GM12892 (cell line): ENCODE results near the gene NDUFB2.

Experiments
- POLR2A ChIP-seq: IDR thresholded peaks from 2 replicates; pipeline ENCODE4 v1.6.1; 2011; ENCODE audit warnings: low read depth, low read length, control low read depth
- POLR2AphosphoS5 ChIP-seq: IDR thresholded peaks from 2 replicates; pipeline ENCODE4 v1.6.1; 2011; ENCODE audit warnings: low read depth, low read length, control low read depth
- TAF1 ChIP-seq: IDR thresholded peaks from 2 replicates; pipeline ENCODE4 v1.6.1; 2011; ENCODE audit warnings: low read depth, mild to moderate bottlenecking, control low read depth, low read length, borderline replicate concordance

- TF ChIP-seq POLR2AphosphoS5 (no peak), TAF1 (no peak), POLR2A (no peak)
Measured at GRCh38 chr7:140745266-140746058, 49.0 kb downstream of the NDUFB2 start.
